Activated CD8-positive, alpha-beta memory T cell treated with anti-CD3 and anti-CD28 coated beads, Interleukin-2, amount 50 U/mL, for 48 hours (primary cell): ENCODE measurements around the gene UBN1.

ENCODE experiments used
- DNase-seq: peaks from one replicate; pipeline ENCODE4 v3.0.0-alpha.2; 2020

UBN1 gene

DNA sequence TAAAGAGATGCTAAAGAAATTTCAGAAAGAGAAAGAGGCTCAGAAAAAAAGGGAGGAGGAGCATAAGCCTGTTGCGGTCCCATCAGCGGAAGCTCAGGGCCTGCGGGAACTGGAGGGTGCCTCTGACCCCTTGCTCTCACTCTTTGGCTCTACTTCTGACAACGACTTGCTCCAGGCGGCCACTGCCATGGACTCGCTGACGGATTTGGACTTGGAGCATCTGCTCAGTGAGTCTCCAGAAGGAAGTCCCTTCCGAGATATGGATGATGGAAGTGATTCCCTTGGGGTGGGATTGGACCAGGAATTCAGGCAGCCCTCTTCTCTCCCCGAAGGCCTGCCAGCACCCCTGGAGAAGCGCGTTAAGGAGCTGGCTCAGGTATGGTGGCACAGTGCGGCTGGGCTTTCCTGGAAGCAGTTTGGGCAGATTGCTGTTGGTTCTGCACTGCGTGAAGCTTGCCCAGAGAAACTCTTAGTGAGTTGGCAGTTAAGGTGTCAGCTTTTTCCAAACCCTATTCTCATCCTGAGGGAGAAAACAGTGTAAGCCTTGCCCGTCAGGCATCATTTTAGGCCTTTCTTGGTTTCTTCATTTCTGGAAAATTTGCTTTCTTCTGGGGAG, 13.6 kb downstream of the UBN1 start:
- DNase-seq = no peak

DNA sequence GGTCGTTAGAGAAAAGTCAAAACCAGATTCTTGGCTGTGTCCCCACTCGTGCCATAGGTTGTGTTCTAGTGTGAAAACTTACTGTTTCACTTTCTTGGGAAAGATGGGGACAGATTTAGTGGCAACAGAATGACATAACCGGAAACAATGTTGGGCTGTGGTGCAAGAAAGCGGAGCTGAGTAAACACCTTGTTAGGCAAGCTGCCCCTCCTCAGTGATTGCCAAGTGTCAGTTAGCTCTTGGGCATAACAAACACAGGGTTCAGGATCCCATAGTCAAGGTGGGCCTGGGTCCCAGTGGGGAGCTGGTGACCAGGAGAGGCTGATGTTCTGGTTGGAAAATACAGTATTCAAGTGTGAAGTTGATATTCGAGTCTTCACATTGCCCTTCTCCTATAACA, 15.4 kb downstream of the UBN1 start:
- no peak for DNase-seq

DNA sequence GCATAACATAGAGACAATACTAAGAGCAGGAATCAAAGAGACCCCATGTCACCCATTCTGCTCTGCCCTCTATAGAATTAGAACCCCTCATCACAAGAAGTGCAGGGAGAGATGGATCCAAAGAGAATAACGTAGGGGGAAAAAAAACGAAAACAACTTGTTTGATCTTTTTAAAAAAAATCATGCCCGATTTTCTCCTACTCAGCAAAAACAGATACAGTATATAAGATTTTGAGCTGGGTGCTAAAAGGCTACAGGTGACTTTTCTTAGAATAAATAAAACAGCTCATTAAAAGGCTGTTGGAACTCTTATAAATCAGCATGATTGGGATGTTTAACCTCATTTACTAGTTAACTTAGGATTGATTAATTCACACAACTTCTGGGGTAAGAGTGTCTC, 17.4 kb downstream of the UBN1 start:
- DNase-seq = no peak

DNA sequence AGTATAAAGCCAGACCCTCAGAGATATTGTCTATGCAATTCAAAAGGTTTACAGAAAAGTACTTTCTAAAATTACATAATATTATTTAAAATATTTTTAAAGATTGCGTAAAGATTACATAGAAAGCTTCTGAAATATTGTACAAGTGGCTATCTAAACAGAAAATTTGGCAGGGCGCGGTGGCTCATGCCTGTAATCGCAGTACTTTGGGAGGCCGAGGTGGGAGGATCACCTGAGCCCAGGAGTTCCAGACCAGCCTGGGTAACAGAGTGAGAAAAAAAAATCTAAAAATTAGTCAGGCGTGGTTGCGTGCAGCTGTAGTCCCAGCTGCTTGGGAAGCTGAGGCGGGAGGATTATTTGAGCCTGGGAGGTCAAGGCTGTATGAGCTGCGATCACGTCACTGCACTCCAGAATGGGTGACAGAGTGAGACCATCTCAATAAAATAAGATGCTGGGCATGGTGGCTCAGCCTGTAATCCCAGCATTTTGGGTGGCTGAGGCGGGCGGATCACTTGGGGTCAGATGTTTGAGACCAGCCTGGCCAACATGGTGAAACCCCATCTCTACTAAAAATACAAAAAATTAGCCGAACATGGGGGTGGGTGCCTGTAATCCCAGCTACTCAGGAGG, 18.1 kb downstream of the UBN1 start:
- DNase-seq = no peak

DNA sequence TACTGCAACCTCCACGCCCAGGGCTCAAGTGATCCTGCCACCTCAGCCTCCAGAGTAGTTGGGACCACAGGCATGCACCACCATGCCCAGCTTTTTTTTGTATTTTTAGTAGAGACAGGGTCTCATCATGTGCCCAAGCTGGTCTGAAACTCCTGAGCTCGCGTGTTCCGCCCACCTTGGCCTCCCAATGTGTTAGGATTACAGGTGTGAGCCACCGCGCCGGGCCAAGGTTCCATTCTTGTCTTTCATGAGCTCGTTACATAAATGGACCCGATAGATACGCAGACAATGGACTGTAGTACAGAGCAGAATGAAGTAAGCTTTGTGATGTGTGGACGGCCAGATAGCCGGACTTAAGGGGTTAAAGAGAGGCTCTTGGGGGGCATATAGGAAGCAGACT, 19.3 kb downstream of the UBN1 start:
- no peak for DNase-seq

DNA sequence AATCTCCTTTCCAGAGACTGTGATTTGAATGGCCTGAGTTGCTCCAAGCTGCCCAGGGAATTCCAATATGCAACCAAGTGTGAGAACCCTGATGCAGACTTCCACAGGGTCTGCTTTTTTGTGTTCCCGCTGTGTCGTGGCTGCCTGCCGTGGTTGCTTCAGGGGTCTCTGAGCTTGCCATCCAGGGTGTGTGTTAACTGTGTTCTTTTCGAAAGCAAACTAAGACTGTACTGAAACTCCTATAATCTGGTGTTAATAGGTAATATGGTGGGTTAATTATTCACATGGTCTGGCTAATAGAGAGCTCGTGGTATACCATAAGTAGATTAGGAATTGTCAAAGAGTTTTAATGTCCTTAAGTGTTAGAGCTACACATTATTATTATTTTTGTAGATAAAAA, 20.7 kb downstream of the UBN1 start:
- no peak for DNase-seq

DNA sequence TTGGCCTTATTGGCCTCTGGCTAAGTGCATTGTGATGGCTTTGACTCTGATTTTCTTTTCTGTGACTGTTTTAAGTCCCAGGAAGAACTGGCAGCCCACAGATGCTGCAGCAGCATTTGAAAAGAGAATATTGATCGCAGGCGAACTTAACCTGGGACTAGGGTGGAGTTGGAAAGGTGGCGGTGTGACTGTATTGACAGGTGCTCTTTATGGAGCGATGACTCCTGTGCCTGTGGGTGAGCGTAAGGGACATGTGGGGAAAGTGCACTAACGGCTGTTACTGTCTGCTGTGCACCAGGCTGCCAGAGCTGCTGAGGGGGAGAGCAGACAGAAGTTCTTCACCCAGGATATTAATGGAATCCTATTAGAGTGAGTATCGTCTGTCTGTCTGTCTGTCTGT, 21.3 kb downstream of the UBN1 start:
- no peak for DNase-seq

DNA sequence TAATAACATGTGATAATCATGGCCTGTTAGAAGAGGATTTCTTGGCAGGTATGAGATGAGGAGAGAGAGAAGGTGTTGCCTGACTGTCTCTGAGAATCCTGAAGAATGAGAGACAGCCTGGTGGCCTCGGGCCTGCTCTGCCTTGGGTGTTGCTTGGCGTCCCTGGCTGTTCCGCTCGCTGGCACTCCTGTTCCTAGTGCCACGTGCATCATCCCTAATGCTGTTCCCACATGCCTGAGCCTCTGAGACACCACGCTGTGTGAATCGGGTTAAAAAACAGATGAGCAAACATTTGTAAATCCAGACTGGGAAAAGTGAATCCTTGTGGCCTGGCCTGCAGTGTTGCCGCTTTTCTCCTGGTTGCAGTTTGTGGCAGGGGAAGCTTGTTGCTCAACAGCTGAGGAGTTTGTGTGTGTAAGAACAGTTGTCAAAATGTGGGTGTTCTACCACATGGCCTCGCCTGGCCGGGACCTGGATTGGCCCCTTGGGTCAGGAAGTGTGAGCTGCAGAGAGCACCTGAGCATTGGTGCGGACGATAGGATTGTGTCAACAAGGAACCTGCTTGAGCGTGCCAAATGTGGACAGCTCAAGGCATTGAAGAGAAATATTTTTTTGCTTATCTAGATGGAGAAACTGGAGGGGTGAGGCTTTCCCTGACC, 22.0 kb downstream of the UBN1 start:
- no peak for DNase-seq

DNA sequence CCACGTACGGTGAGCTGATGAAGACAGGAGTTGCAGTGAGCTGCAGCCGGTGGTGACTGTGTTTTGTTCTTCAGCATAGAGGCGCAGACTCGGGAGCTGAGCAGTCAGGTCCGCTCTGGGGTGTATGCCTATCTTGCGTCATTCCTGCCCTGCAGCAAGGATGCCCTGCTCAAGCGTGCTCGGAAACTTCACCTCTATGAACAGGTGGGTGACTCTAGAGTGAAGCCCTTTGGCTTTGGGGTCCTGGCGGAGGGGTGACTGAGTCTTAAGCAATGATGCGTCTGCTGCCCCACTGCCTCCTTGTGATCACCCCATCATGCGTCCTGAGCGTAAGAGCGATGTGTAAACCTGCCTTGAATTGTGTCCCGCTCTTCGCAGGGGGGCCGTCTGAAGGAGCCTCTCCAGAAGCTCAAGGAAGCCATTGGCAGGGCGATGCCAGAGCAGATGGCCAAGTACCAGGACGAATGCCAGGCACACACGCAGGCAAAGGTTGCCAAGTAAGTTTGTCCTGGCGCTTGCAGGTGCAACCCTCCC, 22.9 kb downstream of the UBN1 start:
- no peak for DNase-seq

DNA sequence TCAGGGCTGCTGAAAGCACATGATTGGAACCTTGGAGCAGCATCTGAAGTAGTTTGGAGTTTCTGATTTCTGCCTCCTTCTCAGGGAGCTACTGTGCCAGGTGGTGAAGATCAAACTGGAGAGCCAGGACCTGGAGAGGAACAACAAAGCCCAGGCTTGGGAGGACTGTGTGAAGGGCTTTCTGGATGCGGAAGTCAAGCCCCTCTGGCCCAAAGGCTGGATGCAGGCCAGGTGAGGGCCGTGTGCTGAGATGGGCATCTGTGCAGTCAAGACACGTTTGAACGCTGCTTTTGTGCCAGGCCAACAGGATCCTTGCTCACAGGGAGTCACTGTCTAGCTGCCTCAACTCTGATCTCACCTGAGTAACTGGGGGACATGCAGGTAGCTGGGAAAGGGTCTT, 23.8 kb downstream of the UBN1 start:
- DNase-seq = no peak

DNA sequence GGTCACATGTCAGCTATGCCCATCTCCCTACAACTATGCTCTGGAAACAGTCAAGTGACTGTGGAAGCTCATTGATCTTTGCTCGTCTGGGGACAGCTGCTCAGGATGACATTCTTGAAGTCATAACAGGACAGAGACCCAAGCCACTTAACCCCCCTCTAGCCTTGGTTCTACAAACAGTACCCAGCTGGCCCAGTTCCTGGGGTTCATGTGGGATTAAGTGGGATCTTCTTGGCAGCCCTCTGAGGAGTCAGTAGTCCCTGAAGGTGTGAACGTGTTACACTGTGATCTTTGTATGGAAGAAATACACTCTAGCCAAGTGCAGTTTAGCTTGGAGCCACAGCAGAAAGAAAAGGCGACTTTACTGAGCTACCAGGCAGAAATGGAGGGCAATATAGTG, 25.8 kb downstream of the UBN1 start:
- no peak for DNase-seq

DNA sequence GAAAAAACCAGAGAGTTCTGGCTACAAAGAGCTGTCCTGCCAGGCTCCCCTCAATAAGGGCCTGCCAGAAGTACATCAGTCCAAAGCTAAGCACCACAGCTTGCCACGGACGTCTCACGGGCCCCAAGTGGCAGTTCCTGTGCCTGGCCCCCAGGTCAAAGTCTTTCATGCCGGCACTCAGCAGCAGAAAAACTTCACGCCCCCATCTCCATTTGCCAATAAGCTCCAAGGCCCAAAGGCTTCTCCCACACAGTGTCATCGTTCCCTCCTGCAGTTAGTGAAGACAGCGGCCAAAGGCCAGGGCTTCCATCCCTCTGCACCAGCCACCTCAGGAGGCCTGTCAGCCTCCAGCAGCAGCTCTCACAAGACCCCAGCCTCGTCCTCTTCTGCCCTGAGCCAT, 27.4 kb downstream of the UBN1 start:
- DNase-seq = no peak

DNA sequence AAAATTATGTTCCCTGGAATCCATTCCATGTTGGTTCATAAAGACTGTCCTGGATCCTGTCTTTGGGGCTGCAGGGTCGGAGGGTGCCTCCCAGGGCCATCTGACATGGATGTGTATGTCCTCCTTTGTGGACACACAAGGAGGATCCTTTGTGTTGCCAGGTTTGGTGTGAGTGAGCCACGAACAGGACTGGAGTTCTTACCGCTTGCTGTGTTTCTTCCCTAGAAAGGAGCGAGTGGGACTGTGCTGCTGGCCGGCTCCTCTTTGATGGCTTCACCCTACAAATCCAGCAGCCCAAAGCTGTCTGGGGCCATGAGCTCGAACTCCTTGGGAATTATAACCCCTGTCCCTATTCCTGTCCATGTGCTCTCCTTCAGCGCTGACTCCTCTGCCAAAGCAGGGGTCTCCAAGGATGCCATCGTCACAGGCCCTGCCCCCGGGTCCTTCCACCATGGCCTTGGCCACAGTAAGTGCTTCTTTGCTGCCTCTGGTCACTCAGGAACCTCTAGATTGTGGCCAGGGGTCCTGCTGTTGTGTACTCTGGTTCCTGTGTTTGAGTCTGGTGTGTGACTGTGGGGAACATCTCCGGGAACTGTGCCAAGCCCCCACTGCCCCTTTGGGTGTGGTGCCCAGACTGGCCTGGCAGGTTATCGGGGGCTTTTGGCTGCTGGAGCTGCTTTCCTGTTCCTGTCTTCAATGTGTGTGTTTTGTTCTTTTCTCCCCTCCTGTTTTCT, 29.5 kb downstream of the UBN1 start:
- DNase-seq = no peak

DNA sequence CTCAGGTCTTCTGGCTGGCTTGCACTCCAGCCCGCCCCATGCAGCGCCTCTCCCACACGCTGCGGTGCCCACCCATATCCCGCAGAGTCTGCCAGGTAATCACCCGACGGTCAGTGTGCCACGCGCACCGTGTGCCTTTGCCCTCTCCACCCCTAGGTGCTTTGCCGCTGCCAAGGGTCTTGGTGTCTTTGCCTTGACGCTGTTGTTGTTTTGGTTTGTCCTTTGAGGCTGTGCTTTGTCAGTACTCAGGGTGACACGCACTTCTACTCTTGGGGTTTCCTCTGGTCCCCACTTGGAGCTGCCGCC, 30.1 kb downstream of the UBN1 start:
- DNase-seq = no peak

DNA sequence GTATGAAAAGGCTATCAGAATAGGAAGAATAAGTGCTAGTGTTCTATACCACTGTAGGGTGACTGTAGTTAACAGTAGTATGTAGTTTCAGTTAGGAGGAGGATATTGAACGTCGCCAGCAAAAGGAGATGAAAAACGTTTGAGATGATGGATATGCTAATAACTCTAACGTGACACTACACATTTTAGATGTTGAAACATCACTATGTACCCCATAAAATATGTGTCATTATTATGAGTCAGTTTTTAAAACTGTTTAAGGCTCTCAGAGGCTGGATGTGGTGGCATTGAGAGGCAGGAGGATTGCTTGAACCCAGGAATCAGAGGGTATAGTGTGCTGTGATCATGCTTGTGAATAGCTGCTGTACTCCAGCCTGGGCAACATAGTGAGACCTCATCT, 31.8 kb downstream of the UBN1 start:
- no peak for DNase-seq

DNA sequence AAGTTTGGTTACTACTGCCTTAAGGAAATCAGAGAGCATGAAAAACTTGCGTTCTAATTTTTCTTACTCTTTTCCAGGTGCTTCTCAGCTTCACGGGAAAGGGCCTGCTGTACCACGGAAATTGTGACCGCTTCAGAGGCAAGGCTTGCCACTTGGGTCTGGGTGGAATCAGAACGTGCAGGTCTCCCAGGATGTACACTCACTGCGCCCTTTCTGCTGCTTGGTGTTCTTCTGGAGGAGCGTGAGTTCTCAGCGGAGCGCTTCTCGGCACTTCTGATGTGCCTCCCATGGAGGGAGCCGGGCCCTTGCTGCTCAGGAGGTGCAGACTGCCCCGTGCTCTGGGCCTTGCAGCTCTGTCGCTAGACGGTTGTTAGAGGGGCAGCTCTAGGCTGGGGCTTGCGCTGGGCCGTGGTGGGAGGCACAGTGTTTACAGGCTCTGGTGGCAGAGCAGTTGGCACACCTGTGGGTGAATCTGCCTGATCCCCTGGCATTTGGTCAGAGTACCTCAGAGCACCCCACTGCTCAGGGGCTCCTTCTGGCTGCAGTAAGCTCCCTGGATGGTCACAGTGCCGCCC, 32.8 kb downstream of the UBN1 start:
- DNase-seq = no peak

DNA sequence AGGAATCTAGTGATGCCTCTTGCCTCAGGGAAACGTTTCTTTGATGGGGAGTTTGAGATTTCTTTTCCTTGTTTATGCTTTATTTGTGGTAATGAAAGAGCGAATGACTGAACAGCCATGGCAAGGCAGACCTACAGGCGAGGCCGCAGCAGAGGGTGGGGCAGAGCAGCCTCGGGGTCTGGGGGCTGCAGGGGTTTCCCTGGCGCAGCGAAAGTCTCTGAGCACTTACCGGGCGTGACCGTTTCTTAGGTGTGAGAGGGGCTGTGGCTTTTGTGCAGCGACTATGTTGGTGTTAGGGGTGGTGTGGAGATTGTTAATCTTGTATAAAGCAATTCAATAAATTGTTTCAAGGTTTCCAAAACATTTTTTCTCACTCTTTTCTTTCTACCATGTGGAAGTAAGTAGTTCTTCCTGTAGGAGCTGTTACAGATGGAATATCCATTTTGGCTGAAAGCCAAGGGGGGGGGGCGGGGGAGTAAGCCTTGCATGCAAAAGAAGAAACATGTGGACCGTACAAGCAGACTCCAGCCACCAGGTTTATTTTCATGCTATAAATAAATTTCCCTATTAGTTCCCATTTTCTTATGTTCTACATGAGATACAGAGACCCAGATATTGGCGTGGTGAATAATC, 34.8 kb downstream of the UBN1 start:
- no peak for DNase-seq

DNA sequence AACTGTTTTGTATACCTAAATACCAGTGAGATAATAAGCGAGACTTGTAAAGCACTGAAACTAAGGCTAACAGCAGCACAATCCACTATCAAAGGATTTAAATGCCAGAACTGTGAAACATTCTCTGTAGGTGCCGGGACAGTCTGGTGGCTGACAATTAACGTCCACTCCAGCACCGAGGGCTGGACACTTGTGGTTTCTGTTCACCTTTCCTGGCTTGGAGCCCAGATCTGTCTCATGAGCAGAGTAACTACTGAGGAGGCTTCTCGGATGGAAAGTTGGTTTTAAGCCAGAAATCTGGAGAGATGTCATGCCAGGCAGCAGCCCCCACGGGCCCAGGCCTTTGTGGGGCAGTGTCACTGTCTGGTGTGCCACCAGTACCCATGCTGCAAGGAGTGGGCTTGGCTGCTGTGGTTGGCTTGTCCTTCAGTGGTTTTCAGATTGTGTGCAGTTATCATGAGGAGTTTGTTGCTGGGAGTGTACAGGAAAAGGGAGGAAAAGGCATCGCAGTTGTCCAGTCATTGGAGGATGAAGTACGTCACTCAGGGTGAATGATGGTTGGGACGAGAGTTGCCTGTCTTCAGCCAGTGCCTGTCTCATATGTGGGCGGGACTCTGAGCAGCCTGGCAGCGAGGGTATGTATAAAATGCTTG, 35.5 kb downstream of the UBN1 start:
- no peak for DNase-seq

DNA sequence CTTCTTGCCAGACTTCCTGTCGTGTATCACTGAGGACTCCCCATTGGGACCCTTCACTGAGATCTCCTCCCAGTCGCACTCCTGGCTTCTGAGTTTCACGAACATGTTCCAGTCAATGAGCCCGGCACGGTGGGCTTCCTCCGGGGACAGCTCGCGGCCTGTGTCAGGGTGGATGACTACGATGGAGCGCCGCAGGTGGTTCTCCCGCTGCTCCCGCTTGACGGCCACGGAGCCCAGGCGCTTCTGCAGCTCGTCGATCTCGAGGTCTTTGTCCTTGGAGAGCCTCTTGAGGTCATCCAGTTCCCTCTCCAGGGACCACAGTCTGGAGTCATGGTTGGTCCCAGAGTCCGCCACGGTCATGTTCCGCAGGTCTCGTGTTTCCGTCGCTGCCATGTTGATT, 36.2 kb downstream of the UBN1 start:
- no peak for DNase-seq

DNA sequence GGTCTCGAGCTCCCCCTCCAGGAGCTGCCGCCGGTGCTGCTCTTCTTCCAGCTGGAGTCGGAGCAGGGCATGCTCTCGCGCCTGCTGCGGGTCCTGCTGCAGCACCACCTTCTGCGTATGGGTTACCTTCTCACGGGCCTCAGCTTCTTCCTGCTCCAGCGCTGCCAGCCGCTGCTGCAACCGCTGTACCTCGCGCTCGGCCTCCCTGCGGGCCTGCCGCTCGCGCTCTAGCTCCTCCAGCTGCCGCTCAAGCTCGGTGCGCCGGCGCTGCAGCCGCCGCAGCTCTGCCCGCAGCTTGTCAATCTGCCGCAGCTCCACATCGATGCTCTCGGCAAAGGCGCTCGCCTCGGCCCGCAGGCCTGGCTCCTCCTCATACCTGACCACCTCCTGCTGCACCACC, 36.9 kb downstream of the UBN1 start:
- DNase-seq = no peak

DNA sequence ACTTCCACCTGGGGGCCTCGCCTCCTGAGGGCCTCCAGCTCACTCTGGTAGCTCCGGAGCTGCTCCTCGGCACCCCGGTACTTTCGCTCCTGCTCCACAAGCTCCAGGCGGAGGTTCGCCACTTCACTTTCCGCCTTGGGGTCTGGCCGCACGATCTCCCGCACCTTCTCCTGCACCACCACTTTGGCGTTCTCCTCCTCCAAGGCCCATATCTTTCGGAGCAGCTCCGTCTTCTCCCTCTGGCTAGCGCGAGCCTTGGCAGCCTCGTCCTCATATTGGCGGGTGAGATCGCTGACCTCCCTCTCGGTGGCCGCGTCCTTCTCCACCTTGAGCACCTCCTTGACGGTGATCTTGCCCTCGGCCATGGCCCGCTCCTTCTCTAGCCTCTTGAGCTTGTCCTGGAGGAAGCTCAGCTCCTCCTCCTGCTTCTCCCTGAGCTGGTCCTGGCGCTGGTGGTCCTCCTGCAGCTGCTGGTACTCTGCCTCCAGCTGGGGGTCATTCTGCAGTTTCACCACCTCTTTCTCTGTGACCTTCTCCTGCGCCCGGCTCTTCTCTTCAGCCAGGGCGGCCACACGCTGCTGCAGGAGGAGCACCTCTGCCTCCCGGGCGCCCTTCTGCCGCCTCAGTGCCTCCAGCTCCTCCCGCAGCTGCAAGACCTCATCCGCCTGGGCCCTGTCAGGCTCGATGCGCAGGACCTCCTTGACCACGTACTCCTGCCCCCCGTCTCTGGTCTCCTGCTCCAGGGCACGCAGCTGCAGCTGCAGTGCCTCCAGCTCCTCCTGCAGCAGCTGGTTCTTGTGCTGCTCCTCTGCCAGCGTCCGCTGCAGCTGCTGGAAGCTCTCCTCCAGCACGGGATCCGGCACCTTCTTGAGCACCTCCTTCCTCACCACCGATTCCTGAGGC, 37.9 kb downstream of the UBN1 start:
- no peak for DNase-seq

DNA sequence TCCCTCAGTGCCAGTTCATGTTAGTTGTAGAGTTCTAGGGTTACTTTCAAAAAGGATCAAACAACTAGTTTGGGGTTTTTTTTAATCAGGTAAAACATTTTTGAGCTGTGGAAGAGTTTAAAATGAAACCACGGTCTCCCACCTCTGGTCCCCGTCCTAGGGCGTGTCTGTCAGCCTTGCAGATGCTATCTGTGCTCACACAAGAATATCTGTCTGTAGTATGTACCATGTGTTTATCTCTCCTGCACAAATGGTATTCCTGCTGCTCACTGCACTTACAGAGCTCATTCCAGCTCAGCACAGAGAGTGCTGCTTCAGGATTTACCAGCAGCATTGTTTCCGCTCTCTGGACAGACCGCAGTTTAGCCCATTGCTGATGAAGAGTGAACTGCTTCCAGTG, 38.9 kb downstream of the UBN1 start:
- DNase-seq = no peak
